Measurements from ENCODE around the gene FKBP3. TPM values are rescaled to one million over a fixed set of nuclear protein-coding genes. Genes with fewer than 3 reads are reported as not detected.

The FKBP3 gene
- total and polyA plus RNA-seq, 2 donors (not counting 3 experiments of a cell fraction or from before 2014, with no cell fraction given), result 23.2 to 92.9 TPM

- no peak overlapping the region for H3K9ac ChIP-seq (replicated peaks; ENCODE audit: extremely low read depth, insufficient read depth, low read length)
- no peak overlapping the region for H2AFZ ChIP-seq (ENCODE audit: low read depth, low read length)
- no peaks in the 10 kb centered on the region for H3K27me3 ChIP-seq (ENCODE audit: control insufficient read depth in 2 of 2, insufficient read depth in 2 of 2, low read length in 2 of 2)
- H3K4me3 ChIP-seq (replicated peaks in 1 of 3; ENCODE audit: insufficient read depth in 1 of 3, low read depth in 1 of 3, low read length in 3 of 3), result no peak overlapping the region
- CTCF ChIA-PET, result no interaction called here
- BruUV-seq (replicated peaks), result no TSS peak
- dilution Hi-C loops (cut with MboI; ENCODE audit: extremely low pct_ligation_motif_present, low sequenced_read_pairs) (no loop called here), intact Hi-C loops (cut with micrococcal nuclease) (no loop called here)
- no peaks in the 10 kb centered on the region for H3K9me3 ChIP-seq (replicated peaks; ENCODE audit: control insufficient read depth, insufficient read depth, low read length)
- no peaks in the 10 kb centered on the region for H3K9me1 ChIP-seq (replicated peaks; ENCODE audit: control insufficient read depth, extremely low read depth, insufficient read depth, low read length)
- H3K36me3 ChIP-seq (ENCODE audit: control insufficient read depth in 2 of 2, extremely low read depth in 1 of 2, insufficient read depth in 2 of 2, low read length in 2 of 2), result no peaks in the 10 kb centered on the region
- FAIRE-seq (no peak), DNase-seq (ENCODE audit: low read depth, low spot score) (no peak)
- no peaks in the 10 kb centered on the region for H3K4me1 ChIP-seq (ENCODE audit: control insufficient read depth, extremely low read depth, insufficient read depth, low read length)
- no peaks in the 10 kb centered on the region for H3K79me2 ChIP-seq (ENCODE audit: control insufficient read depth, insufficient read depth, low read length)
- TF ChIP-seq GATA2 (IDR thresholded peaks at IDR 0.05; ENCODE audit: insufficient read depth, insufficient read length, low read depth, low read length), result no peak
- no peak for TF ChIP-seq POLR2AphosphoS5 (IDR thresholded peaks at IDR 0.05; ENCODE audit: insufficient read depth, low read depth, low read length)
- TF ChIP-seq EZH2 (IDR thresholded peaks at IDR 0.05; ENCODE audit: borderline replicate concordance, low read depth, low read length, severe bottlenecking), result no peak
- TF ChIP-seq JUN (IDR thresholded peaks at IDR 0.05; ENCODE audit: borderline replicate concordance, insufficient read depth, insufficient read length, low read depth), result no peak
- no peak for TF ChIP-seq MAX (IDR thresholded peaks at IDR 0.05; ENCODE audit: insufficient read depth, insufficient read length)
- TF ChIP-seq MYC (IDR thresholded peaks at IDR 0.05; ENCODE audit: low read depth, low read length), result no peak
- no peak for TF ChIP-seq POLR2A (IDR thresholded peaks at IDR 0.05; ENCODE audit: low read depth, low read length)
- POLR2A ChIA-PET, result no interaction called here
- no peak overlapping the region for H3K27ac ChIP-seq (ENCODE audit: insufficient read depth, low read depth, low read length)
- no peaks in the 10 kb centered on the region for H4K20me1 ChIP-seq (replicated peaks; ENCODE audit: control insufficient read depth, extremely low read depth, insufficient read depth, low read length)
- H3K4me2 ChIP-seq (ENCODE audit: insufficient read depth, low read length), result no peak overlapping the region
These were observed 64.1 kb downstream of the FKBP3 start for GRCh38 chr14:45070215-45070614.

GRCh38 chr14:45068396-45068795 lies 65.9 kb downstream of the FKBP3 start:
- no peak overlapping the region for H3K4me3 ChIP-seq (replicated peaks in 1 of 3; ENCODE audit: insufficient read depth in 1 of 3, low read depth in 1 of 3, low read length in 3 of 3)
- H3K9ac ChIP-seq (replicated peaks; ENCODE audit: extremely low read depth, insufficient read depth, low read length), result no peak overlapping the region
- H3K36me3 ChIP-seq (ENCODE audit: control insufficient read depth in 2 of 2, extremely low read depth in 1 of 2, insufficient read depth in 2 of 2, low read length in 2 of 2), result no peaks in the 10 kb centered on the region
- no peaks in the 10 kb centered on the region for H3K9me3 ChIP-seq (replicated peaks; ENCODE audit: control insufficient read depth, insufficient read depth, low read length)
- no peak overlapping the region for H3K4me2 ChIP-seq (ENCODE audit: insufficient read depth, low read length)
- no peak overlapping the region for H2AFZ ChIP-seq (ENCODE audit: low read depth, low read length)
- intact Hi-C loops (cut with micrococcal nuclease) (no loop called here), dilution Hi-C loops (cut with MboI; ENCODE audit: extremely low pct_ligation_motif_present, low sequenced_read_pairs) (no loop called here)
- POLR2A ChIA-PET, result no interaction called here
- BruUV-seq (replicated peaks), result no TSS peak
- CTCF ChIA-PET, result interaction anchor here (2.0 kb wide), 1 partner anchor 10 kb away, joined by 6 read pairs; no protein-coding TSS in a partner anchor
- H3K27ac ChIP-seq (ENCODE audit: insufficient read depth, low read depth, low read length), result no peak overlapping the region
- H3K27me3 ChIP-seq (ENCODE audit: control insufficient read depth in 2 of 2, insufficient read depth in 2 of 2, low read length in 2 of 2), result no peaks in the 10 kb centered on the region
- FAIRE-seq (no peak), DNase-seq (ENCODE audit: low read depth, low spot score) (no peak)
- no peaks in the 10 kb centered on the region for H4K20me1 ChIP-seq (replicated peaks; ENCODE audit: control insufficient read depth, extremely low read depth, insufficient read depth, low read length)
- no peaks in the 10 kb centered on the region for H3K9me1 ChIP-seq (replicated peaks; ENCODE audit: control insufficient read depth, extremely low read depth, insufficient read depth, low read length)
- no peaks in the 10 kb centered on the region for H3K4me1 ChIP-seq (ENCODE audit: control insufficient read depth, extremely low read depth, insufficient read depth, low read length)
- TF ChIP-seq EZH2 (IDR thresholded peaks at IDR 0.05; ENCODE audit: borderline replicate concordance, low read depth, low read length, severe bottlenecking), result no peak
- TF ChIP-seq JUN (IDR thresholded peaks at IDR 0.05; ENCODE audit: borderline replicate concordance, insufficient read depth, insufficient read length, low read depth), result no peak
- no peak for TF ChIP-seq MYC (IDR thresholded peaks at IDR 0.05; ENCODE audit: low read depth, low read length)
- peaks cover 1% of the 10 kb centered on the region for H3K79me2 ChIP-seq (ENCODE audit: control insufficient read depth, insufficient read depth, low read length)

Data from endothelial cell of umbilical vein (primary cell).